Activated CD8-positive, alpha-beta memory T cell treated with anti-CD3 and anti-CD28 coated beads for 36 hours (primary cell): ENCODE data around the gene TSTD1. TPM values are rescaled to one million over a fixed set of nuclear protein-coding genes. Genes with fewer than 3 reads are reported as not detected.
"Not testable (repeated sequence)": the region's sequence is repeated elsewhere in the genome, so short reads cannot be mapped to it uniquely, and the experiment has no call there.

Experiments used
- CTCF ChIA-PET: fragments of 350-600 bp; sonication (Branson Sonifier 250); formaldehyde crosslinking; loops from one replicate; lab custom pipeline; 2021; ENCODE audit warnings: antibody characterized with exemption; lab: Charles Lee
- POLR2A ChIA-PET: fragments of 350-600 bp; sonication (Branson Sonifier 250); formaldehyde crosslinking; loops from one replicate; lab custom pipeline; 2021; ENCODE audit warnings: antibody characterized with exemption; lab: Charles Lee
- total RNA-seq, 2 experiments: library from RNA; stranded (reverse); gene quantifications; one replicate each; pipeline ENCODE4 v1.2.3, GENCODE V29; 2021

TSTD1 gene
- total RNA-seq, 2 experiments from 2014 or later, result 40.9 to 43.2 TPM

GRCh38 chr1:161071886-161072371, 33.2 kb upstream of the TSTD1 start:
- POLR2A ChIA-PET, result interaction anchor here (0.6 kb wide), 1 partner anchor 286 kb away, joined by 7 read pairs; no protein-coding TSS in a partner anchor
- CTCF ChIA-PET, result interaction anchor here (0.7 to 3.5 kb wide), 12 partner anchors 10 to 86 kb away, joined by 3 to 11 read pairs (median 4); partner anchors contain the start of genes NIT1, PFDN2, TSTD1 and USF1

DNA sequence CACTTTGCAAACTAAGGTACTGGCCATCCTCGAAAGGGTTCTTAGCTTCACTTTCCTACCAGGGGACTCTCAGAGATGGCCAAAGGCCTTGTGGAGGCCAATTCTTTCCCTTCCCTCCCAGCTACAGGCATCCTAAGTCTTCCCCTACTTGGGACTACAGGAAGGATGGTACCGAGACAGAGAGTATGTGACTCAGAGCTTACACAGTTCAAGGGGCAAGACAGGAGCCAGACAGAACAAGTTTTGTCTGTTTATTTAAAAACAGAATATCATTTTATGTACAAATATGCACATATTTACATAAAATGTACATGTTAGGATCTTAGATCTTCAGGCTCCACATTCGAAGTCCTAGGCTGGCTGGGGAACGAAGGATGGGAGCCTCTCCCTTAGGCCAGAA, 32.0 kb upstream of the TSTD1 start:
- CTCF ChIA-PET, result interaction anchor here (0.9 to 5.3 kb wide), 9 partner anchors 9 to 63 kb away, joined by 3 to 42 read pairs (median 4); partner anchors contain the start of genes KLHDC9, NIT1 and PFDN2
- POLR2A ChIA-PET, result interaction anchor here (1.3 to 3.9 kb wide), 5 partner anchors 10 to 50 kb away, joined by 3 to 45 read pairs (median 6); partner anchors contain the start of genes F11R, KLHDC9, NIT1 and PFDN2

DNA sequence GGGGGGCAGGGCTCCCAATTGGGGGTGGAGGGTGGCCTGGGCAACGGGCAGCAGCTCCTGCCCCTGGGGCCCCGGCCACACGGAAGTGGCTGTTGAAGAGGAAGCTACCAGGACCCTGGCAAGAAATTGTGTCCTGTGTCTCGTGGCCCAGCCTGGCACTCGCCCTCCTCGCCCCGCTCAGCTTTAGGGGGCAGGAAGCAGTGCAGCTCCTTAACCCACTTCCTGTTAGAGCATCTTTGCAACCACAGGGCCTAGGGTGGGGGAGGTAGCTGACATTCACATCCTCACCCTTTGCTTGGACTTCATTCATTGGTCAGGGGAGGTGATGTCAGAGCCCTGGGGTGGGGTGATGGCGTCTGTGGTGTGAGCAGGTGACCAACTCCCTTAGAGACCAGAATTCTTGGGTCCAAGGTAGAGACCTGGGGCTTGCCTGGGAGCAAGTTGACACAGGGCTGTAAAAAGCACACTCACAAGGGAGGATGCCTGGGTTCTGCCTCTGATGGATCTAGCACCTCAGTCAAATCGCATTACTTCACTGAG, 31.0 kb upstream of the TSTD1 start, which contains the start of gene ARHGAP30:
Gene ARHGAP30 (minus strand): TSS at position 161 of the 540 bp plus-strand sequence. CDS start 267 bp downstream, outside the sequence.
- ChIA-PET CTCF (interaction anchor here (0.9 to 5.3 kb wide), 10 partner anchors 9 to 64 kb away, joined by 3 to 42 read pairs (median 6); partner anchors contain the start of genes KLHDC9, NIT1, PFDN2 and USF1), POLR2A (interaction anchor here (0.6 to 3.9 kb wide), 11 partner anchors 9 to 63 kb away, joined by 3 to 45 read pairs (median 4); partner anchors contain the start of genes F11R, KLHDC9, NIT1 and PFDN2)

GRCh38 chr1:161069241-161069640, 30.5 kb upstream of the TSTD1 start:
- ChIA-PET CTCF (interaction anchor here (0.8 to 5.3 kb wide), 9 partner anchors 8 to 48 kb away, joined by 3 to 42 read pairs (median 6); partner anchors contain the start of genes KLHDC9, NIT1, PFDN2 and USF1), POLR2A (interaction anchor here (0.8 to 3.9 kb wide), 9 partner anchors 8 to 64 kb away, joined by 3 to 45 read pairs (median 6); partner anchors contain the start of genes F11R, KLHDC9, NIT1 and PFDN2)

- CTCF ChIA-PET, result interaction anchor here (0.6 to 5.3 kb wide), 11 partner anchors 8 to 67 kb away, joined by 3 to 42 read pairs (median 4); partner anchors contain the start of genes KLHDC9, NIT1, PFDN2 and USF1
- POLR2A ChIA-PET, result interaction anchor here (1.0 to 3.9 kb wide), 7 partner anchors 7 to 64 kb away, joined by 3 to 45 read pairs (median 6); partner anchors contain the start of genes F11R, NIT1, PFDN2 and TSTD1
These were observed 29.8 kb upstream of the TSTD1 start for GRCh38 chr1:161068306-161069234.

- POLR2A ChIA-PET, result no interaction called here
These were observed 27.9 kb upstream of the TSTD1 start for GRCh38 chr1:161066694-161067093.

GRCh38 chr1:161065681-161066080, 26.9 kb upstream of the TSTD1 start:
- POLR2A ChIA-PET, result interaction anchor here (1.0 kb wide), 1 partner anchor 27 kb away, joined by 3 read pairs; the partner anchor contains the start of gene TSTD1
- CTCF ChIA-PET, result interaction anchor here (0.7 to 5.3 kb wide), 7 partner anchors 20 to 221 kb away, joined by 3 to 42 read pairs (median 6); partner anchors contain the start of genes KLHDC9 and USF1

More at GRCh38 chr1:161066694-161067093, 27.9 kb upstream of the TSTD1 start:
- CTCF ChIA-PET, result interaction anchor here (0.6 to 5.3 kb wide), 4 partner anchors 31 to 222 kb away, joined by 4 to 42 read pairs (median 6); partner anchors contain the start of gene KLHDC9

- CTCF ChIA-PET, result interaction anchor here (1.6 kb wide), 1 partner anchor 24 kb away, joined by 8 read pairs; no protein-coding TSS in a partner anchor
- POLR2A ChIA-PET, result not testable (repeated sequence)
These were observed 25.2 kb upstream of the TSTD1 start for GRCh38 chr1:161063936-161064335.

DNA sequence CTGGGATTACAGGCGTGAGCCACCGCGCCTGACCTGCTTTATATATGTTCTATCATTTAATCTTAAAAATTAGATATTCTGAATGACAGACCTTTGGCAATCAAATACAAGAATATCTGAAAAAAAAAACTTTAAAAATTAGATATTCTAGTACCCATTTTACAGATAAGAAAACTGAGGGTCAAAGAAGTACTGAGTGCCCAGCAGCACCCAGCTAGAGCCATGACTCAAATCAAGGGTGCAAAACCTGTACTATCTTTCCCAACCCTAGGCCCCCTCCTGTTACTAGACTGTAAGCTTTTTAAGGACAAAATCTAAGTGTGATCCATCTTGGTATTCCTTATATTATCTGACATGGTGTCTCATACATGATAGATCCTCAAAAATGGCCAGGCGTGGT, 22.7 kb upstream of the TSTD1 start:
- ChIA-PET CTCF (interaction anchor here (0.7 to 1.8 kb wide), 7 partner anchors 8 to 89 kb away, joined by 3 to 6 read pairs (median 3); partner anchors contain the start of gene ARHGAP30), POLR2A (interaction anchor here (1.8 kb wide), 1 partner anchor 8 kb away, joined by 6 read pairs; the partner anchor contains the start of gene ARHGAP30)

DNA sequence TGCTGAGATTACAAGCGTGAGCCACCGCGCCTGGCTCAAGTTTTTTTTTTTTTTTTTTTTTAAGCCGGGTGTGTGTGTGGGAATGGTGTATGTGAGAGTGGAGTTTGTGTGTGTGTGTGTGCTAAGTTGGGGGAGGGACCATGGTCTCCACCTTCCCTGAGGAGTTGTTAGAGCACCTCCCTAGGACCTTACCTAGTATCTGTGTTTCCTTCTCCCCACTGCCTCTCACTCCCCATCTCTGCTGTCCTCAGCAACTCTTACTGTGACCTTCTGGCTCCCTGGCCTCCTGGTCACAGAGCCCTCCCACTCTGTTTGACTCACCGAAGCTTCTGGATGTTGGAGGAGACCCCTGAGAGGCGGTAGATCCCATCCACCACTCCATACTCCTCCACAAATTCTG, 20.5 kb upstream of the TSTD1 start:
- ChIA-PET POLR2A (interaction anchor here (0.7 kb wide), 1 partner anchor 10 kb away, joined by 3 read pairs; the partner anchor contains the start of gene ARHGAP30), CTCF (interaction anchor here (1.2 kb wide), 1 partner anchor 17 kb away, joined by 5 read pairs; no protein-coding TSS in a partner anchor)

DNA sequence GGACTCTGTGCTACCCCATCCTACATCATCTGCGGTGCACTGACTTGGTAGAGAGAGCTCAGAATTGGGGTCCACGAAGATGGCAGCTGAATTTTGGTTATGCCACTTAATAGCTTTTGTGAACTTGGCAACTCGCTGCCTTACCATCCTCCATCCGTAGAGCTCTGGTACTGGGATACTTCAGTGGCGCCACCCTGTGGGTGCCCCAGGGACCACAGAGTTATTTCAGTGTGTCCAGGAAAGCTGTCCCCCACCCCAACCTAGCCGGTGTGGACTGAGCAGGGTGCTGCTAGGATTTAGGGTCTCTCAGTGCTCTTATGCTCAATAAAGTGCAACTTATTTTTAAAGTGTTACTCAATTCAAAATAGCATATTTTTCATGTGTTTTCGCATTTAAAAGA, 16.0 kb upstream of the TSTD1 start:
- POLR2A ChIA-PET, result interaction anchor here (0.9 kb wide), 1 partner anchor 10 kb away, joined by 4 read pairs; no protein-coding TSS in a partner anchor

DNA sequence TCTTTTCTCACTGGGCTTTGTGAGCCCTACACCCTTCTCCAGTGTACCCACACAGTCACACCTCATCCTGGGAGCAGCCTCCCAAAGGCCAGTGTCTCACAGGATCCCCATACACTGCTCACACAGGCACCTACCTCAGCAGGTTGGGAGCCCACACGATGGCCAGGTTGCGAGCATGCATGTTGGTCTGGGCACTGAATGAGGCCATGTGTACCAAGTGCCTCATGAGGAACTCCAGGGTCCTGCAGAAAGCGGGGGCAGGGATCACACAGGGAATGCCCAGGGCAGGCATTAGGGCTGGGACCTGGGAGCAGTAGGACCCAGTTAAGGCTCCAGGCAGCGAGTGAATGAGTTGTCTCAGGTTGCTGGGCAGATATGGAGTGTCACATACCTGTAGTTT, 15.5 kb upstream of the TSTD1 start:
- ChIA-PET POLR2A (no interaction called here), CTCF (no interaction called here)

More for the DNA sequence above, 16.0 kb upstream of the TSTD1 start:
- CTCF ChIA-PET, result interaction anchor here (1.2 kb wide), 1 partner anchor 17 kb away, joined by 3 read pairs; no protein-coding TSS in a partner anchor

GRCh38 chr1:161052899-161053298, 14.1 kb upstream of the TSTD1 start:
- ChIA-PET POLR2A (no interaction called here), CTCF (no interaction called here)

DNA sequence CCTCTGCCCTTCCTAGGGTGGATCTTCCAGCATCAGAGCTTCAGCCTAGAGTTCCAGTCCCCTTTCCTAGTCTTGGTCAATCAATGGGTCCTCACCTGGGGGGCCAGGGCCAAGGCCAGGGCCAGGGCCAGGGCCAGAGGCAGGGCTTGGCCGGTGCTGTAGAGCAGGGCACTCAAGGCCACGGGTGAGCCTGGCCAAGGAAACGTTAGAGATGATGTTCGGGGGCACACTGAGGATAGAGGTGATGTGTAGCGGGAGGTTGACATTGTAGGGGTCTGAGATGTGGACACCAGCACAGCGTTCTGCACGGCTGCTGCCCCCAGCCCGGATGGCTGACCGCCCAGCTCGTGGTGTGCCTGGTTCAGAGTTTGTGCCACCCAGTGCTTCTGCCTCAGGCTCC, 12.5 kb upstream of the TSTD1 start:
- CTCF ChIA-PET, result interaction anchor here (1.2 to 1.5 kb wide), 2 partner anchors 11 to 18 kb away, joined by 4 to 5 read pairs; no protein-coding TSS in a partner anchor

DNA sequence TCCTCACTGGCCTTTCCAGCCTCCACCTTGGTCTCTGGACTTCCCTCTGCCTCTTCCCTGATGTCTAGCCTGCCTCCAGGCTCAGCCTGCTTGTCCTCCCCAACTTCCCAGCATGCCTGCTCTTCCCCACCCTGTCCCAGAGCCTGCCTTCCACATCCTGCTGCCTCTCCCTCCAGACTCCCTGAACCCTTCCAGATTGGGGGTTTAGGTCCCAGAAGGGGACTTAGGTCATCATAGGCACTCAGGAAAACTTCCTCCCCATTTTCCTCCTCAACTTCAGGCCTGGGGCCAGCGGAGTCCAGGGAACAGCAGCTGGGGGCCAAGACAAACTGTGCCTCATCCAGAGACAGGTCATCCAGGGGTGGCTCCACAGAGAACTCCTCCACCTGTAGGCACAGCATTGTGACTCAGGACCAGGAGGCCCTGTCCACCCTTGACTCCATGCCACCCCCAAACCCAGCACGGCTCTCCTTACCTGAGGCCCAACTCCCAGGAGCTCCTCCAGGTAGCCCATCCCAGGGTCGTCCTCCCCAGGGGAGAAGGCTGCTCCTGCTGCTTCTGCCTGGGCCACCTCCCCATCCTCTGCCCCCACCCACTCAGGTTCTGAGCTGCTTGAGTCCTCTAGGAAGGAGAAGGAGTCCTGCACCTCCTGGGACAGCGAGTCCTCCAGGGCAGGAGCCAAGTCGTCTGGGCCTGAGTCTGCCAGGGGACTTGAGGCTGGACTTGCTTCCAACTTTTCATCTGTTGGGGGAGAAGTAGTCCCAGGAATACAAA, 10.4 kb upstream of the TSTD1 start:
- POLR2A ChIA-PET, result interaction anchor here (0.7 kb wide), 1 partner anchor 13 kb away, joined by 7 read pairs; no protein-coding TSS in a partner anchor
- CTCF ChIA-PET, result no interaction called here

More for the DNA sequence above, 12.5 kb upstream of the TSTD1 start:
- POLR2A ChIA-PET, result no interaction called here
